Sigmoid colon (tissue), 7 donors: ENCODE measurements around the gene TMEM267. TPM values are rescaled to one million over a fixed set of nuclear protein-coding genes. Genes with fewer than 3 reads are reported as not detected.

Source experiments
- DNase-seq: peaks from one replicate; pipeline ENCODE4 v3.0.0-alpha.2; 2019
- H3K27ac ChIP-seq, 4 donors: fragments of 200-600 bp; sonication (generic); one replicate each; pipeline ENCODE4 v1.5.1; 2016 to 2019; ENCODE audit warnings: mild to moderate bottlenecking in 1 of 4
- H3K27me3 ChIP-seq, 3 donors: fragments of 200-600 bp; sonication (generic); one replicate each; pipeline ENCODE4 v1.5.1; 2019; ENCODE audit warnings: mild to moderate bottlenecking in 1 of 3
- H3K36me3 ChIP-seq, 4 donors: fragments of 200-600 bp; sonication (generic); one replicate each; pipeline ENCODE4 v1.5.1; 2016 to 2019
- H3K4me1 ChIP-seq, 4 donors: fragments of 200-600 bp; sonication (generic); one replicate each; pipeline ENCODE4 v1.5.1; 2017 to 2019
- H3K4me3 ChIP-seq, 4 donors: fragments of 200-600 bp; sonication (generic); one replicate each; pipeline ENCODE4 v1.5.1; 2017 to 2019; ENCODE audit warnings: mild to moderate bottlenecking in 2 of 4, moderate library complexity in 1 of 4
- H3K9me3 ChIP-seq, 4 donors: fragments of 200-600 bp in 3 of 4; sonication (generic) in 3 of 4; one replicate each; pipeline versions ENCODE4 v1.5.1 to v1.6.1; 2013 to 2019
- EP300 ChIP-seq, 4 donors: sonication (generic); formaldehyde crosslinking; IDR thresholded peaks; one replicate each; pipeline ENCODE4 v1.6.1; 2017; ENCODE audit warnings: antibody characterized with exemption in 4 of 4
- POLR2A ChIP-seq, 2 donors: fragments of 450-650 bp; IDR thresholded peaks; one replicate each; pipeline ENCODE4 v1.6.1; 2016; ENCODE audit warnings: antibody characterized with exemption in 2 of 2, mild to moderate bottlenecking in 2 of 2, moderate library complexity in 2 of 2
- POLR2AphosphoS5 ChIP-seq, 4 donors: sonication (generic); formaldehyde crosslinking; IDR thresholded peaks; one replicate each; pipeline ENCODE4 v1.6.1; 2017; ENCODE audit warnings: antibody characterized with exemption in 4 of 4
- WGBS, 2 donors: extraction: QIAGEN DNeasy Blood & Tissue Kit; methylation state at CpG; one replicate each; pipeline ENCODE4 v1.1.7; 2013; 5-methylcytosine and 5-hydroxymethylcytosine counted together
- intact Hi-C: fragments of 100-400 bp; cut with DNase I; formaldehyde crosslinking; loops from one replicate; pipeline ENCODE4 v1.15.1; 2023
- polyA plus RNA-seq, 3 donors: library from polyadenylated mRNA; stranded (reverse); fragments of 200-250 nt; gene quantifications; one replicate each; pipeline ENCODE4 v1.2.3, GENCODE V29; 2013
- total RNA-seq, 4 donors: library from RNA; depleted of rRNA; stranded (reverse); fragments of >200 nt; gene quantifications; one replicate each; pipeline ENCODE4 v1.1.0, GENCODE V29; 2016
- TF ChIP-seq, protein P1 (sequence below), 4 experiments: fragments of 450-650 bp in 3 of 4; fragments of 200-600 bp in 1 of 4; IDR thresholded peaks; one replicate each; pipeline ENCODE4 v1.5.1; 2016 to 2019; ENCODE audit warnings: antibody characterized with exemption in 4 of 4, mild to moderate bottlenecking in 3 of 4, moderate library complexity in 2 of 4
- donor health status: healthy with polysubstance abuse.
- donor health status: Bipolar disorder and iron deficiency.
- donor health status: healthy.

The TMEM267 gene, protein sequence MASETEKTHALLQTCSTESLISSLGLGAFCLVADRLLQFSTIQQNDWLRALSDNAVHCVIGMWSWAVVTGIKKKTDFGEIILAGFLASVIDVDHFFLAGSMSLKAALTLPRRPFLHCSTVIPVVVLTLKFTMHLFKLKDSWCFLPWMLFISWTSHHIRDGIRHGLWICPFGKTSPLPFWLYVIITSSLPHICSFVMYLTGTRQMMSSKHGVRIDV
- 10 to 100 TPM in 3 of 4 donors, 1 to 10 TPM in 1; 9.9 to 15.0 (median 11.4) TPM for total RNA-seq
- 1 to 10 TPM; 3.2 to 6.3 (median 3.6) TPM for polyA plus RNA-seq

DNA sequence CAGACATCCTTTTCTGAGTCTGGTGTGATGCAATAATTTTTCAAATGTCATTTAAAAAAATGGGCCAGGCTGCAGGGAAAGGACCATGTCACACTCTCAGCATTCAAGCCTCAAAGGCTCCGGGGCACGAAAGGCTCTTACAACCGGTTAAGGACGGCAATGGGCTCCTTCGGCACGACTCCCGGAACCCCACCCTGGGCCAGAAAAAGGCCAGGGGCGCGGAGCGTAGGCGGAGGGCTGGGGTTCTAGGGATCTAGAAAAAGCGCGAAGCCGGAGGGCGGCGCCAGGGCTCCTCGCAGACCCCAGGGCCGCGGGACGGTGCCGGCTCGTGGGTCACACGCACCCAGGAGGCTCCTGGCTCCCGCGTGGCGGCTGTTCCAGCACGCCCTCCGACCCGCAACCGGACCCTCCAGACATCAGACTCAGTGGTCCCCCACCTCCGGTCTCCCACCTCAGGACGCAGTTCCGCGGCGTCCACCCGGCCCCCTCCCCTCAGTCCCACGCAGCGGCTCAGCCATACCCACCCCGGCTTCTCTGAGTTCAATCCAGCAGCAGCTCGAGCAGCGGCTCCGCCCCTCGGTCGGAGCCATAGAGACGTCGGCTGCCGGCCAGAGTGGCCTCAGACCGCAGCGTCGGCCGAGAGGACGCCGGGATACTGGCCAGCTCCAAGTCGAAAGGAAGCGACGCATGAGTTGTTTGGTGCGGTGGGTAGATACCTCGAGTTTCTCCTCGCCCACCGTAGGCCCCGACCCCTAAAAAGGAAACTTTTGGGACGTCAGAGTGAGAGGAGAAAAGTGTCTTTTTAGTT, at the start of gene TMEM267:
Gene TMEM267 (minus strand): TSS at position 568 of the 808 bp plus-strand sequence. CDS start 29,896 bp downstream, outside the sequence.
- H3K27me3 ChIP-seq, result no peaks in the 10 kb centered on the region
- H3K4me1 ChIP-seq, result peaks cover 0 to 23% (median 19%) of the 10 kb centered on the region in 4 donors
- TF ChIP-seq POLR2A (IDR thresholded peaks at IDR 0.05) (peak; percentile 75 to 87), POLR2AphosphoS5 (IDR thresholded peaks at IDR 0.05) (peak; percentile 84 to 91 (median 90))
- TF ChIP-seq, protein P1, sequence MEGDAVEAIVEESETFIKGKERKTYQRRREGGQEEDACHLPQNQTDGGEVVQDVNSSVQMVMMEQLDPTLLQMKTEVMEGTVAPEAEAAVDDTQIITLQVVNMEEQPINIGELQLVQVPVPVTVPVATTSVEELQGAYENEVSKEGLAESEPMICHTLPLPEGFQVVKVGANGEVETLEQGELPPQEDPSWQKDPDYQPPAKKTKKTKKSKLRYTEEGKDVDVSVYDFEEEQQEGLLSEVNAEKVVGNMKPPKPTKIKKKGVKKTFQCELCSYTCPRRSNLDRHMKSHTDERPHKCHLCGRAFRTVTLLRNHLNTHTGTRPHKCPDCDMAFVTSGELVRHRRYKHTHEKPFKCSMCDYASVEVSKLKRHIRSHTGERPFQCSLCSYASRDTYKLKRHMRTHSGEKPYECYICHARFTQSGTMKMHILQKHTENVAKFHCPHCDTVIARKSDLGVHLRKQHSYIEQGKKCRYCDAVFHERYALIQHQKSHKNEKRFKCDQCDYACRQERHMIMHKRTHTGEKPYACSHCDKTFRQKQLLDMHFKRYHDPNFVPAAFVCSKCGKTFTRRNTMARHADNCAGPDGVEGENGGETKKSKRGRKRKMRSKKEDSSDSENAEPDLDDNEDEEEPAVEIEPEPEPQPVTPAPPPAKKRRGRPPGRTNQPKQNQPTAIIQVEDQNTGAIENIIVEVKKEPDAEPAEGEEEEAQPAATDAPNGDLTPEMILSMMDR (IDR thresholded peaks at IDR 0.05), result no peak
- no peaks in the 10 kb centered on the region for H3K9me3 ChIP-seq
- H3K27ac ChIP-seq, result peak within 1 kb of the TSS; percentile 95 to 97 (median 95)
- intact Hi-C loops, result loop anchor here (1.0 to 10.0 kb wide), 8 partner anchors 31 to 416 kb away; partner anchors contain the start of genes C5orf34, HMGCS1, NIM1K and NNT
- DNase-seq, result peak; percentile 96
- peak within 1 kb of the TSS; percentile 82 to 93 (median 87) for H3K4me3 ChIP-seq
- 0% methylated on average over 62 of the region's 62 CpGs for WGBS, 2 donors
- H3K36me3 ChIP-seq, result no peaks in the 10 kb centered on the region

DNA sequence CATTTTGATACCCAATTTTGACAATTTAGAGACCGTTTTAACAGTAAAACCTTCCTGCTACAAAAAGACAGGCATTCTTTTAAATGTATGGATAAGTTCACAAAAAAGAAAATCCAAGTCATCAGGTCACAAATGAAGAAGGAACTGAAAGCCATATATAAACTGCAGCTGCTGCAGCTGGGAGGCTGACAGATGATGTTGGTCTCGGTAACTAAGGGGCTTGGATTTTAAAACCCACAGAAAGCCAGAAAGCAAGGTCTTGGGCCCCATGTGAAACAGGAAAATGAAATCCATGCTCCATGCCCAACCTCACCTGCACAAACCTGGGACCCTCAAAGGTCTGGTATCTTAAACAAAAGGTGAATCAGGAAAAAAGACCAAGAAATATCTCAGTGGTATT, 47.0 kb upstream of the TMEM267 start:
- no peaks in the 10 kb centered on the region for H3K4me1 ChIP-seq
- WGBS, 2 donors, result 87 to 97% methylated on average over 2 of the region's 2 CpGs
- no peaks in the 10 kb centered on the region for H3K27me3 ChIP-seq
- intact Hi-C loops, result no loop called here
- no peak overlapping the region for H3K4me3 ChIP-seq
- TF ChIP-seq, protein P1 (IDR thresholded peaks at IDR 0.05), result no peak
- TF ChIP-seq POLR2AphosphoS5 (IDR thresholded peaks at IDR 0.05) (no peak), EP300 (IDR thresholded peaks at IDR 0.05) (no peak), POLR2A (IDR thresholded peaks at IDR 0.05) (no peak)
- peaks cover 12 to 88% (median 47%) of the 10 kb centered on the region in 4 donors for H3K36me3 ChIP-seq
- DNase-seq, result no peak
- no peaks in the 10 kb centered on the region for H3K9me3 ChIP-seq
- no peak overlapping the region for H3K27ac ChIP-seq

DNA sequence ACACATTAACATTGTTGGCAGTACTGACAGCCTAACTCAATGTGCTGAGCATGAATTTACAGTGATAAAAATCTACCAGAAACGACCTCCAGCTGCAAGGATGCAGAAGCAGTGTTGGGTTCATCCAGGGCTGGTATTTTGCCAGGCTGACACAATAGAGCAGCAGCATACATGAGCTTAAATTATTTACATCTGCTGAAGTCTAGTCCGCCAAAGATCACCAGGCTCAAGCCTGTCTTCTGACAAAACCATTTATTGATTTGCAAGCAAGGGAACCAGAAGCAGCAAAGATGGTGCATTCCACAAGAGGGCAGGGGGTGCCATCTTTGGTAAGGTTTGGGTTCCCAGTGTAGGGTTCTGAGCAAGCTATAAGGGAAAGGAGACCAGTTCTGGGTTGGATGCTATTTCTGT, 40.0 kb upstream of the TMEM267 start:
- no peaks in the 10 kb centered on the region for H3K4me1 ChIP-seq
- no peaks in the 10 kb centered on the region for H3K9me3 ChIP-seq
- peaks cover 0 to 41% (median 19%) of the 10 kb centered on the region in 4 donors for H3K36me3 ChIP-seq
- DNase-seq, result no peak
- H3K4me3 ChIP-seq, result no peak overlapping the region
- WGBS, 2 donors, result 65 to 74% methylated on average over 2 of the region's 2 CpGs
- no peaks in the 10 kb centered on the region for H3K27me3 ChIP-seq
- TF ChIP-seq POLR2A (IDR thresholded peaks at IDR 0.05), result no peak
- TF ChIP-seq EP300 (IDR thresholded peaks at IDR 0.05), result no peak
- no peak for TF ChIP-seq POLR2AphosphoS5 (IDR thresholded peaks at IDR 0.05)
- TF ChIP-seq, protein P1 (IDR thresholded peaks at IDR 0.05), result no peak
- intact Hi-C loops, result no loop called here
- no peak overlapping the region for H3K27ac ChIP-seq

DNA sequence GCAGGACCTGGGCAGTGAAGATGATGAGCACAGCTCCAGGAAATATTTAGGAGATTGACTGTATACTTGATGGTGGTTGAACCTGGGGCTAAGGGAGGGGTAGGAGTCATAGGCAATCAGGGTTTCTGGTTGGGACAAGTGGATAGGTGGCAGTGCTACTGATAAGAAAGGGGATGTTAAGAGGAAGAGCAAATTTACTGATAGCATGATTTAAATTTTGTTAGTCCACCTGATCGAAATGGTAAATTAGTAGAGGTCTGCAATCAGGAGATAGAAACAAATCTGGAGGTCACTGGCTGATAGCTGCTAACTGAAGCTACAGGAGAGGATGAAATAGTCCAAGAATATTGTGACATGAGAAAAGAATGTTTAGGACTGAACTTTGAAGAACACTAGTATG, 37.0 kb upstream of the TMEM267 start:
- intact Hi-C loops, result no loop called here
- peaks cover 0 to 21% (median 6%) of the 10 kb centered on the region in 4 donors for H3K36me3 ChIP-seq
- no peak overlapping the region for H3K27ac ChIP-seq
- H3K9me3 ChIP-seq, result no peaks in the 10 kb centered on the region
- H3K27me3 ChIP-seq, result no peaks in the 10 kb centered on the region
- TF ChIP-seq POLR2A (IDR thresholded peaks at IDR 0.05), result no peak
- TF ChIP-seq, protein P1 (IDR thresholded peaks at IDR 0.05), result no peak
- no peak for TF ChIP-seq POLR2AphosphoS5 (IDR thresholded peaks at IDR 0.05)
- no peak for TF ChIP-seq EP300 (IDR thresholded peaks at IDR 0.05)
- no peak for DNase-seq
- WGBS, 2 donors, result 92 to 94% methylated on average over 1 of the region's 1 CpG
- peaks cover 0 to 6% (median 4%) of the 10 kb centered on the region in 4 donors for H3K4me1 ChIP-seq
- no peak overlapping the region for H3K4me3 ChIP-seq
